ENCODE measurements around the gene CDH15. TPM values are rescaled to one million over a fixed set of nuclear protein-coding genes. Genes with fewer than 3 reads are reported as not detected.

Gene CDH15
- total and polyA plus RNA-seq, 2 of the 13 experiments (the other 11 are each of a cell fraction or from before 2014, with no cell fraction given), result 0.74 to 2.2 TPM

- no peak overlapping the region for H3K9ac ChIP-seq (ENCODE audit: insufficient read depth, low read depth, low read length)
- H3K27me3 ChIP-seq (ENCODE audit: control insufficient read depth in 1 of 2, insufficient read depth in 2 of 2, low read length in 2 of 2), result peaks cover 37 to 80% of the 10 kb centered on the region in 2 experiments
- no peak overlapping the region for H3K4me2 ChIP-seq (ENCODE audit: low read depth, low read length)
- no TSS peak for BruUV-seq (replicated peaks)
- no peaks in the 10 kb centered on the region for H3K79me2 ChIP-seq (ENCODE audit: insufficient read depth, low read length)
- in situ Hi-C loops (cut with HindIII; ENCODE audit: extremely low pct_ligation_motif_present, low pct_unique_long_range_greater_than_20kb), result loop anchor here (5.0 kb wide), 3 partner anchors 231 to 411 kb away; no protein-coding TSS in a partner anchor
- intact Hi-C loops (cut with micrococcal nuclease; ENCODE audit: unreplicated experiment), result loop anchor here (5.0 kb wide), 4 partner anchors 226 to 426 kb away; no protein-coding TSS in a partner anchor
- H3K9me3 ChIP-seq (ENCODE audit: low read length), result no peaks in the 10 kb centered on the region
- DNase-seq (ENCODE audit: low spot score), result no peak
- peaks cover 53% of the 10 kb centered on the region for H3K4me1 ChIP-seq (ENCODE audit: insufficient read depth, low read length)
- H3K27ac ChIP-seq (ENCODE audit: extremely low read length, insufficient read depth, low read length), result no peak overlapping the region
- POLR2A ChIA-PET, result no interaction called here
- 36% methylated on average over 14 of the region's 23 CpGs for WGBS (ENCODE audit: low lambda C conversion rate)
- no peaks in the 10 kb centered on the region for H3K36me3 ChIP-seq (replicated peaks in 1 of 2; ENCODE audit: control insufficient read depth in 1 of 2, insufficient read depth in 2 of 2, low read length in 2 of 2)
- H3K4me3 ChIP-seq (replicated peaks in 1 of 3; ENCODE audit: insufficient read depth in 1 of 3, low read depth in 2 of 3, low read length in 3 of 3), result no peak overlapping the region
- ATAC-seq, result no peak
- H2AFZ ChIP-seq (ENCODE audit: low read length), result no peak overlapping the region
- peaks cover 10% of the 10 kb centered on the region for H4K20me1 ChIP-seq (ENCODE audit: insufficient read depth, low read length)
- FAIRE-seq, result no peak
- CTCF ChIA-PET (ENCODE audit: low intra/inter-chr PET ratio, low total read pairs), result interaction anchor here (1.2 to 3.4 kb wide), 3 partner anchors 227 to 329 kb away, joined by 5 to 17 read pairs (median 13); no protein-coding TSS in a partner anchor
- TF ChIP-seq ETS1 (CRISPR knock-in tag; IDR thresholded peaks at IDR 0.05) (no peak), HMG20A (CRISPR knock-in tag; IDR thresholded peaks at IDR 0.05; ENCODE audit: borderline replicate concordance) (no peak), ZNF383 (CRISPR knock-in tag; IDR thresholded peaks at IDR 0.05; ENCODE audit: borderline replicate concordance) (0 out of 2 replicates have a peak, but pooled peaks have one; percentile 27), EED (CRISPR knock-in tag; IDR thresholded peaks at IDR 0.05) (0 out of 2 replicates have a peak, but pooled peaks have one; percentile 39), KLF15 (CRISPR knock-in tag; IDR thresholded peaks at IDR 0.05; ENCODE audit: borderline replicate concordance) (peak; percentile 65; the same call in 1 of the 2 replicates), ZNF441 (CRISPR knock-in tag; IDR thresholded peaks at IDR 0.05; ENCODE audit: borderline replicate concordance) (no peak), ZGPAT (CRISPR knock-in tag; IDR thresholded peaks at IDR 0.05) (no peak), ZFP36L2 (CRISPR knock-in tag; IDR thresholded peaks at IDR 0.05) (no peak), HNRNPLL (IDR thresholded peaks at IDR 0.05; ENCODE audit: low read depth, low read length, poor library complexity, severe bottlenecking) (peak; percentile 12), BRF2 (CRISPR knock-in tag; IDR thresholded peaks at IDR 0.05) (no peak), ZNF883 (CRISPR knock-in tag; IDR thresholded peaks at IDR 0.05; ENCODE audit: not compliant biosample characterization) (no peak), POGK (CRISPR knock-in tag; conservative IDR thresholded peaks at IDR 0.05) (no peak), TCF7 (IDR thresholded peaks at IDR 0.05; ENCODE audit: low read depth) (no peak), LBX2 (CRISPR knock-in tag; IDR thresholded peaks at IDR 0.05; ENCODE audit: borderline replicate concordance) (no peak), HES4 (CRISPR knock-in tag; IDR thresholded peaks at IDR 0.05; ENCODE audit: borderline replicate concordance) (no peak), SMAD1 (CRISPR knock-in tag; IDR thresholded peaks at IDR 0.05; ENCODE audit: borderline replicate concordance, low read depth) (no peak)
Measured at GRCh38 chr16:89168381-89169189, 3.0 kb upstream of the CDH15 start.
